Hypothalamus (tissue), 51 donors: ENCODE results near the gene GAS5.
"Not testable (repeated sequence)": the region's sequence is repeated elsewhere in the genome, so short reads cannot be mapped to it uniquely, and the experiment has no call there.

Experiments
- DNase-seq, 51 donors: peaks; one replicate each; lab custom pipeline; 2025; lab: John Stamatoyannopoulos, UW

Gene GAS5

DNA sequence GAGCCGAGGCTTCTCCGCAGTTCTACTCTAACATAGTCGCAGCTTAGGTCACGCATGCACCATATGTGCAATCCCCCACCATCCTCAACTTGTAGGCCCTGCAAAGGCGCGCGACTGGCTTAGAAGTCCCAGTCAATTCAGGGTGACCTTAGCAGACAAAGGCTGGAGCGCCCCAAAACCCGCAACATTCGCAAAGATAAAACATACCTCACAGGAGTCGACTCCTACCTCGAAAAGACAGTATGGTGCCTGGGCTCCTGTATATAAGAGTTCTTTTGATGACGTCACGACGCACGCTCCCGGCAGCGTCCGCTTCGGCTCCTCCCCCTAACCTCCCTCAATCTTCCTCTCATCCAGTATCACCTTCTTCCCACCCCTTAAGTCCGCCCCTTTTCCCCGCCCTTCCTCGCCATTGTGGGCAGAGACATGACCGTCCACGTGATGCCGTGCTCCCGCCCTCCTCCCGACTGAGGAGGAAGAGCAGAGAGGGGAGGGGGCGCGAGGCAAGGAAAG is at the start of gene GAS5:
Gene GAS5, minus strand, starts transcription at position 237 of the 513 bp plus-strand sequence.
- DNase-seq: peak in 48 of 51 donors; percentile 71 to 99 (median 97)

DNA sequence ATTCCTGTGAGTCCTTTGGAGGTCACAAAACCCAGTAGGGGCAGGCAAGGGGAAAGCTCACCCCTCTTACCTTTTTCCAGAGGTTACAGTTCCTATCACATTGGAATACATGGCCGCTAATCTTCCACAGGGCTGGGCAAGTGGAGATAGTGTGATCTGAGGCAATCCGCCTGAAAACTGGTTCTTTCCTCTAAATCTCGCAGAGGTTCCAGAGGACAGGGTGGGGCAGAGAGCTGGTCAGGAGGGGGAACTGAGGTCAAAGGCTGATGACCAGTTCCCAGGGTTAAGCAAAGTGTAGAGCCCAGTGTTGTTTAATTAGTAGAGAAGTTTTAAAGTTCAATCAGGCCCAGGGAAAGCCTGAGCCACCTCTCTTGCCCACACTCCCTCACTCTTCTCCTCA is 49.4 kb upstream of the GAS5 start, which contains the start of gene SERPINC1:
Gene SERPINC1, minus strand, starts transcription at position 179 of the 400 bp plus-strand sequence. Its CDS starts 68 bp downstream, at position 111.
- DNase-seq: no peak

GRCh38 chr1:173916667-173917066 is 48.9 kb upstream of the GAS5 start:
- DNase-seq: no peak

DNA sequence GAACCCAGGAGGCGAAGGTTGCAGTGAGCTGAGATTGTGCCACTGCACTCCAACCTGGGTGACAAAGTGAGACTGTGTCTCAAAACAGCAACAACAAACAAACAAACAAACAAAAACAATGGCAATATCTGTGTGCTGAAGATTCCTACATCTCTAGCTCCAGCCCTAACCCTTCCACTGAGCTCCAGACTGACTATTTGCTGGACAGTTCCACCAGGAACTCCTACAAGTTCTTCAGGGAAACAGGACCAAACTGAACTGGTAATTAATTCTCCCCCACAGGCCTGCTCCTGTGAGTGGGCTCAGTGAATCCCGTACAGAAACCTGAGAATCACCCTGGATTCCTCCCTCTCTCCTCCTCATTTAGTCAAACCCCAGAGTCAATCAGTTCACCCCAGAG is 47.8 kb upstream of the GAS5 start:
- DNase-seq: no peak

- no peak for DNase-seq
Measured at GRCh38 chr1:173914366-173914871, 46.6 kb upstream of the GAS5 start.

GRCh38 chr1:173913111-173913510 is 45.3 kb upstream of the GAS5 start:
- no peak for DNase-seq

GRCh38 chr1:173903827-173904531 is 36.2 kb upstream of the GAS5 start:
- DNase-seq: no peak

- no peak for DNase-seq
Measured at GRCh38 chr1:173900992-173901391, 33.2 kb upstream of the GAS5 start.

DNA sequence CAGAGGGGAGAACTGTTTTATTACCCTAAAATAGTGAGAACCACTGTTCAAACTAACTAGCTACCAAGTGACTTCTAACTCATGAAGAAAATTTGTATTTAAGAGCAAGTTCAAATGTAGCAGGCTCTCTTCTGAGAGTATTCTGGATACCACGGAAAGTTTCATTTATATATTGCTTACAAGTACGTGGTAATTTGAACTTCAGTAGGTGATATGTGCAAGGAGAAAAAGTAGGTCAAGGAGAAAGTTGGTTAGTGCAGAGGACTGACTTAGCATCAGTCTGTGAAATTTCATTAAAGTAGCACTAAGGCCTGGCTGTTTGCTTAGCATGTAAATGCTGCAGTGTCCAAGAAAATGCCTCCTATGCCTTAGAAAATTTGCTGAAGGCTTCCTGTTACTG is 32.6 kb upstream of the GAS5 start:
- no peak for DNase-seq

GRCh38 chr1:173894189-173894588 is 26.4 kb upstream of the GAS5 start:
- no peak for DNase-seq

- DNase-seq: no peak
Measured at GRCh38 chr1:173893611-173894010, 25.8 kb upstream of the GAS5 start.

- no peak for DNase-seq
Measured at GRCh38 chr1:173889885-173890284, 22.1 kb upstream of the GAS5 start.

- DNase-seq: no peak
Measured at GRCh38 chr1:173888749-173889148, 21.0 kb upstream of the GAS5 start.

- no peak for DNase-seq
Measured at GRCh38 chr1:173887627-173888026, 19.8 kb upstream of the GAS5 start.

GRCh38 chr1:173886746-173887611 is 19.2 kb upstream of the GAS5 start:
- DNase-seq: no peak

DNA sequence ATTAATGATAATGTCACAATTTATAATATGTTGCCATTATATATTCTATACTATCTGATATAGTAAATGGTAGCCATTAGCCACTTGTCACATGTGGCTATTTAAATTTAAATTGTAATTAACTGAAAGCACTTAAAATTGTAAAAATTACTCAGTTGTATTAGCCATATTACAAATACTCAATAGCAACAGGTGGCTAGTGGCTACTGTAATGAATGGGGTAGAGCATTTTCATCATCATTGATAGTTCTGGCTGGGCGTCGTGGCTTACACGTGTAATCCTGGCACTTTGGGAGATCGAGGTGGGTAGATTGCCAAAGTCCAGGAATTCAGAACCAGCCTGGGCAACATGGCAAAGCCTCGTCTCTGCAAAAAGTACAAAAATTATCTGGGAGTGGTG is 16.9 kb upstream of the GAS5 start:
- no peak for DNase-seq

DNA sequence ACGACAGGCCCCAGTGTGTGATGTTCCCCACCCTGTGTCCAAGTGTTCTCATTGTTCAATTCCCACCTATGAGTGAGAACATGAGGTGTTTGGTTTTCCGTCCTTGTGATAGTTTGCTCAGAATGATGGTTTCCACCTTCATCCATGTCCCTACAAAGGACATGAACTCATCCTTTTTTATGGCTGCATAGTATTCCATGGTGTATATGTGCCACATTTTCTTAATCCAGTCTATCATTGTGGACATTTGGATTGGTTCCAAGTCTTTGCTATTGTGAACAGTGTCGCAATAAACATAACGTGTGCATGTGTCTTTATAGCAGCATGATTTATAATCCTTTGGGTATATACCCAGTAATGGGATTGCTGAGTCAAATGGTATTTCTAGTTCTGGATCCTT is 13.3 kb upstream of the GAS5 start:
- DNase-seq: not testable (repeated sequence)

- no peak for DNase-seq
Measured at GRCh38 chr1:173878251-173878650, 10.5 kb upstream of the GAS5 start.

- no peak for DNase-seq
Measured at GRCh38 chr1:173876732-173877131, 8.9 kb upstream of the GAS5 start.

GRCh38 chr1:173871500-173871899 is 3.7 kb upstream of the GAS5 start:
- DNase-seq: no peak

DNA sequence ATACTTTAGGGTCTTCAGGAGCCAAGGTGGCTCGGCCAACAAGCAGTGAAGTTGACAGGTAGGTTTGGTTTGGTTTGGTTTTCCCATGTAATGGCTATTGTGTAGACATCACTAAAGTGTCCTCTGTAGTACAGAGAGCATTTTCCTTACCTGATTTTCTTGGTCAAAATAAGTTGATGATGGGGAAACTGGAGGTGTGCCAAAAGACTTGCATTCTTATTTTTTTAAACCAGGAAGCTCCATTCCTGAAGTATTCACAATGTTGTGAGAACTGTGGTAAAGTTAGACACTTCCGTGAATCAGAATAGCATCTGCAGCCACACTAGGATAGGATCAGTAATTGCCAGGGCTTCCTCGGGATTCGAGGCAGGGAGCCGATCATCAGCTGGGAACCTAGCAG is 3.3 kb upstream of the GAS5 start:
- DNase-seq: peak in 1 of 51 donors; percentile 3
